Fibroblast of pulmonary artery (primary cell): ENCODE measurements around the gene PRUNE2.
"Not testable (repeated sequence)": the region's sequence is repeated elsewhere in the genome, so short reads cannot be mapped to it uniquely, and the experiment has no call there.

ENCODE experiments used
- DNase-seq: peaks from one replicate; pipeline ENCODE4 v3.0.0-alpha.2; 2010; ENCODE audit warnings: low read depth
- H3K4me3 ChIP-seq: replicated peaks from 2 replicates; pipeline ENCODE4 v1.5.1; 2011; ENCODE audit warnings: low read depth, mild to moderate bottlenecking, control low read depth, low read length, moderate library complexity
- CTCF ChIP-seq: IDR thresholded peaks from 2 replicates; pipeline ENCODE4 v1.5.1; 2011; ENCODE audit warnings: mild to moderate bottlenecking, control low read depth, low read length, inconsistent platforms; ENCODE audit errors: missing control alignments

Gene PRUNE2

GRCh38 chr9:76751001-76751400, 154.9 kb downstream of the PRUNE2 start:
- TF ChIP-seq CTCF = no peak
- H3K4me3 ChIP-seq = no peak overlapping the region
- DNase-seq = no peak

DNA sequence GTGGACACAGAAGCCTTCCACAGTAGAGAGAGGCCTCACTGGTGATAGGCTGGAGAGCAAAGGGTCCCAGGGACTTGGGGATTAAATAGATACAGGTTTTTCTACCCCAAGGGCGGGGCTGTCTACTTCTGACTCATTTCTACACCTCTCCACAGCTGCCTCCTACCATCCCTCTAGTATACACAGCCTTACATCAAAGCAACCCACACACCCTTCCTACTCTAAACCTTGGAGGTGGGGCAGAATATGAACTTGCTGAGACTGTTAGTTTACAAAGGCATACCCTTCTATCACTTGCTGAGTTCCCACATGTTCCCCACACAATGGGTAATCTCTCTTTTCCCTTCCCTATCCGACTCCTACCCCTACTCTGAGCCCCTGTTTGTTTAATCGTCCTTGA, 161.6 kb downstream of the PRUNE2 start:
- H3K4me3 ChIP-seq = no peak overlapping the region
- DNase-seq = no peak
- TF ChIP-seq CTCF = no peak

DNA sequence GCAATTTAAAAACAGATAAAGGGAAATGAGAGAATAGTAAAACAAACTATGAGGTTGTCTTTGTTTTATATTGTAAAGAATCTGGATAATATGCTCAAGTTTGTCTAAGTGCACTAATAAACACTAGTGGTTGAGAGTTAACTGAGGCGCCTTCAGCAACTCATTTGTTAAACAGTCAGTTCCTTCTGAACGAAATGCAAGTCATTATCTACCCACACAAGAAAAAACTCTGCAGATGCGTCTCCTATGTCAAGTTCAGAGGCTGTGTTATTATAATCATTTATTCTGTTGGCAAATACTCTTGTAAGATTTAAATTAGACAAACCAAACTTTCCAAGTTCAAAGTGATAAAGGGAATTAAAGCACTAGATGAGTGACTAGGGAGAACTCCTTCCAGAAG, 162.0 kb downstream of the PRUNE2 start:
- no peak for TF ChIP-seq CTCF

DNA sequence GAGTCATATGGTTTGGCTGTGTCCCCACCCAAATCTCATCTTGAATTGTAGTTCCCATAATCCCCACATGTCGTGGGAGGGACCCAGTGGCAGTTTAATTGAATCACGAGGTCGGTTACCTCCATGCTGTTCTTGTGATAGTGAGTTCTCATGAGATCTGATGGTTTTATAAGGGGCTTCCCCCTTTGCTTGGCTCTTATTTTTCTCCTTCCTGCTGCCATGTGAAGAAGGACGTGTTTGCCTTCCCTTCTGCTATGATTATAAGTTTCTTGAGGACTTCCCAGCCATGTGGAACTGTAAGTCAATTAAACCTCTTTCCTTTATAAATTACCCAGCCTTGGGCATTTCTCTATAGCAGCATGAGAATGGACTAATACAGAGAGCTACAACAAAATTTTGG, 163.0 kb downstream of the PRUNE2 start:
- DNase-seq, H3K4me3 ChIP-seq: not testable (repeated sequence)

More for the DNA sequence above, 162.0 kb downstream of the PRUNE2 start:
- no peak for DNase-seq
- H3K4me3 ChIP-seq = no peak overlapping the region

- DNase-seq = no peak
- TF ChIP-seq CTCF = no peak
- no peak overlapping the region for H3K4me3 ChIP-seq
Measured at GRCh38 chr9:76741524-76741923, 164.4 kb downstream of the PRUNE2 start.

DNA sequence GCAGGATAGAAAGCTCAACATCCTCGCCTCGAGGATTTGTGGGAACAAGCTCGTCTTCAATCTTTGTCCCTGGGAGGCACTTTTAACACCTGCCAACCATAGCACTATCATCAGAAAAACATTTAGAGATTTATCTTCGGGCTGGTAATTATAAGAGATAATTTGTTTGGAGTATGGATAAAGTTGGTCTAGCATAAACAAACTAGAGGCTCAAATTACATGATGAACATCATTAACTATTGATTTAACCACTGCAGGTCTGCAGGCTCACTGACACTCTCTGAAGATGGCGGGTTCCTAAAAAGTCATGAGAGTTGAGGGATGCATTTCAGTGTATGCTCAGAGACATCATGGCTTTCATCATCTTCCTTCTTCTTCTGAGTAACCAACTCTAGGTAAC, 167.5 kb downstream of the PRUNE2 start:
- no peak for TF ChIP-seq CTCF
- H3K4me3 ChIP-seq = no peak overlapping the region
- DNase-seq = no peak

GRCh38 chr9:76737154-76737902, 168.6 kb downstream of the PRUNE2 start:
- no peak overlapping the region for H3K4me3 ChIP-seq
- DNase-seq = no peak
- TF ChIP-seq CTCF = no peak
